ENCODE results near the gene NLRP13.

DNA sequence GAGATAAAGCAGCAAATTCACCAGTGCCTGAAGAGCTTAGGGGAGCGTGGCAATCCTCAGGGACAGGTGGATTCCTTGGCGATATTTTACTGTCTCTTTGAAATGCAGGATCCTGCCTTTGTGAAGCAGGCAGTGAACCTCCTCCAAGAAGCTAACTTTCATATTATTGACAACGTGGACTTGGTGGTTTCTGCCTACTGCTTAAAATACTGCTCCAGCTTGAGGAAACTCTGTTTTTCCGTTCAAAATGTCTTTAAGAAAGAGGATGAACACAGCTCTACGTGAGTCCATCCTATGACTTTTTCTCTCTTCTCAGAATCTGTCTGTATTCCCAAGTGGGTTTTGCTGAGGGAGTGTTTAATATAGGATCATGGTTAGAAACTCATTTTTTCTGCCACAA lies 73.2 kb downstream of the NLRP13 start:
- no peak for TF ChIP-seq EP300 (IDR thresholded peaks at IDR 0.05)
- no peak for TF ChIP-seq POLR2A (IDR thresholded peaks at IDR 0.05)
- TF ChIP-seq, protein P1, sequence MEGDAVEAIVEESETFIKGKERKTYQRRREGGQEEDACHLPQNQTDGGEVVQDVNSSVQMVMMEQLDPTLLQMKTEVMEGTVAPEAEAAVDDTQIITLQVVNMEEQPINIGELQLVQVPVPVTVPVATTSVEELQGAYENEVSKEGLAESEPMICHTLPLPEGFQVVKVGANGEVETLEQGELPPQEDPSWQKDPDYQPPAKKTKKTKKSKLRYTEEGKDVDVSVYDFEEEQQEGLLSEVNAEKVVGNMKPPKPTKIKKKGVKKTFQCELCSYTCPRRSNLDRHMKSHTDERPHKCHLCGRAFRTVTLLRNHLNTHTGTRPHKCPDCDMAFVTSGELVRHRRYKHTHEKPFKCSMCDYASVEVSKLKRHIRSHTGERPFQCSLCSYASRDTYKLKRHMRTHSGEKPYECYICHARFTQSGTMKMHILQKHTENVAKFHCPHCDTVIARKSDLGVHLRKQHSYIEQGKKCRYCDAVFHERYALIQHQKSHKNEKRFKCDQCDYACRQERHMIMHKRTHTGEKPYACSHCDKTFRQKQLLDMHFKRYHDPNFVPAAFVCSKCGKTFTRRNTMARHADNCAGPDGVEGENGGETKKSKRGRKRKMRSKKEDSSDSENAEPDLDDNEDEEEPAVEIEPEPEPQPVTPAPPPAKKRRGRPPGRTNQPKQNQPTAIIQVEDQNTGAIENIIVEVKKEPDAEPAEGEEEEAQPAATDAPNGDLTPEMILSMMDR (IDR thresholded peaks at IDR 0.05) = no peak

All from gastroesophageal sphincter (tissue), 3 donors.